Loucy (cell line): Measurements from ENCODE around the gene ZKSCAN1.

Experiments
- EZH2phosphoT487 ChIP-seq: fragments of 200-600 bp; IDR thresholded peaks from 2 replicates; pipeline ENCODE4 v1.6.1; 2018; ENCODE audit warnings: antibody characterized with exemption, mild to moderate bottlenecking, moderate library complexity, borderline replicate concordance
- TF ChIP-seq, protein P1 (sequence below): fragments of 200-600 bp; sonication (generic); conservative IDR thresholded peaks from 2 replicates; pipeline ENCODE4 v1.5.1; 2014; ENCODE audit warnings: mild to moderate bottlenecking, antibody characterized with exemption, low read length

DNA sequence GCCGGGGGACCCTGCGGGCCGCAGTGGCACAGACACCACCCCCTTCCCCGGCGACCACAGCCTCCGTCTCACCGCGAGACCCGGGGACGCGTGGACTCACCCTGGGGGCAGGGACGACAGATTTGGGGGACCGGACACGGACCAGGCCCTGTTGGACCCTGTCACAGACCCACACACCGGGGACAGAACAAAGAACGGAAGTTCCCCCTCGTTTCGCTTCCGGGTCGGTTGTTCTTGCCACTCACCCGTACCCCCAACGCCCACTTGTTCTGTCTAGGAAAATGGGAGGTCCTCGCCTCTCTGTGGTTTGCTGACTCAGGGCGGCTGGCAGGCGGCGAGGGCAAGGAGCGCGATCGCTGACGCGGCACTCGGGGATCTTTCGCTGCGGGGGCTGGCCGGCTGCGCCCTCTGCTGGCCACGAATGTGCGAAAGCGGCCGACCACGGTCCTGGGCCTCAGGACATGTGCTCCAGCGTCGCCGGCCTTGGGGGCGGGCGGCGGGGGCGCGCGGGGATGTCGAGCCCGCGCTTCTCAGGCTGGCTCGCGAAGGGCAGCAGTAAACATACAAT, 66.2 kb downstream of the ZKSCAN1 start, which contains the start of gene ZNF3:
- TF ChIP-seq, protein P1, sequence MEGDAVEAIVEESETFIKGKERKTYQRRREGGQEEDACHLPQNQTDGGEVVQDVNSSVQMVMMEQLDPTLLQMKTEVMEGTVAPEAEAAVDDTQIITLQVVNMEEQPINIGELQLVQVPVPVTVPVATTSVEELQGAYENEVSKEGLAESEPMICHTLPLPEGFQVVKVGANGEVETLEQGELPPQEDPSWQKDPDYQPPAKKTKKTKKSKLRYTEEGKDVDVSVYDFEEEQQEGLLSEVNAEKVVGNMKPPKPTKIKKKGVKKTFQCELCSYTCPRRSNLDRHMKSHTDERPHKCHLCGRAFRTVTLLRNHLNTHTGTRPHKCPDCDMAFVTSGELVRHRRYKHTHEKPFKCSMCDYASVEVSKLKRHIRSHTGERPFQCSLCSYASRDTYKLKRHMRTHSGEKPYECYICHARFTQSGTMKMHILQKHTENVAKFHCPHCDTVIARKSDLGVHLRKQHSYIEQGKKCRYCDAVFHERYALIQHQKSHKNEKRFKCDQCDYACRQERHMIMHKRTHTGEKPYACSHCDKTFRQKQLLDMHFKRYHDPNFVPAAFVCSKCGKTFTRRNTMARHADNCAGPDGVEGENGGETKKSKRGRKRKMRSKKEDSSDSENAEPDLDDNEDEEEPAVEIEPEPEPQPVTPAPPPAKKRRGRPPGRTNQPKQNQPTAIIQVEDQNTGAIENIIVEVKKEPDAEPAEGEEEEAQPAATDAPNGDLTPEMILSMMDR: peak; percentile 77
- TF ChIP-seq EZH2phosphoT487: no peak
